GM10266 (cell line): ENCODE data around the gene DOCK6.

Experiments used
- DNase-seq: peaks from one replicate; pipeline ENCODE4 v3.0.0; 2012; ENCODE audit errors: extremely low spot score
- TF ChIP-seq, protein P1 (sequence below): IDR thresholded peaks from 2 replicates; pipeline ENCODE4 v1.5.1; 2012; ENCODE audit warnings: mild to moderate bottlenecking, low read depth; ENCODE audit not compliant: control insufficient read depth, insufficient read depth; ENCODE audit errors: missing control alignments

Gene DOCK6

DNA sequence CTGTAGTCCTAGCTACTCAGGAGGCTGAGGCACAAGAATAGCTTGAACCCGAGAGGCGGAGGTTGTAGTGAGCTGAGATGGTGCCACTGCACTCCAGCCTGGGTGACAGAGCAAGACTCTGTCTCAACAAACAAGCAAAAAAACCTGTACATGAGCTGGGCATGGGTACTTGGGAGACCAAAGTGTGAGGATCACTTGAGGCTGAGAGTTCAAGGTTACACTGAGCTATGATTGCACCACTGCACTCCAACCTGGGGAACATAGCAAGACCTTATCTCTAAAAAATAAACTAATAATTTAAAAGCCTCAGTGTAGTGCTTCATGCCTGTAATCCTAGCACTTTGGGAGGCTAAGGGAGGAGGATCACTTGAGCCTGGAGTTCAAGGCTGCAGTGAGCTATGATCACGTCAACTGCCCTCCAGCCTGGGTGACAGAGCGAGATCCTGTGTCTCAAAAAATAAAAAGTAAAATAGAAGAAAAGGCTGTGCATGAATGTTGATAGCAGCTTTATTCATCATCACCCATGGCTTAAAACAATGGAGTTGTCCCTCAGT lies 12.3 kb upstream of the DOCK6 start:
- TF ChIP-seq, protein P1, sequence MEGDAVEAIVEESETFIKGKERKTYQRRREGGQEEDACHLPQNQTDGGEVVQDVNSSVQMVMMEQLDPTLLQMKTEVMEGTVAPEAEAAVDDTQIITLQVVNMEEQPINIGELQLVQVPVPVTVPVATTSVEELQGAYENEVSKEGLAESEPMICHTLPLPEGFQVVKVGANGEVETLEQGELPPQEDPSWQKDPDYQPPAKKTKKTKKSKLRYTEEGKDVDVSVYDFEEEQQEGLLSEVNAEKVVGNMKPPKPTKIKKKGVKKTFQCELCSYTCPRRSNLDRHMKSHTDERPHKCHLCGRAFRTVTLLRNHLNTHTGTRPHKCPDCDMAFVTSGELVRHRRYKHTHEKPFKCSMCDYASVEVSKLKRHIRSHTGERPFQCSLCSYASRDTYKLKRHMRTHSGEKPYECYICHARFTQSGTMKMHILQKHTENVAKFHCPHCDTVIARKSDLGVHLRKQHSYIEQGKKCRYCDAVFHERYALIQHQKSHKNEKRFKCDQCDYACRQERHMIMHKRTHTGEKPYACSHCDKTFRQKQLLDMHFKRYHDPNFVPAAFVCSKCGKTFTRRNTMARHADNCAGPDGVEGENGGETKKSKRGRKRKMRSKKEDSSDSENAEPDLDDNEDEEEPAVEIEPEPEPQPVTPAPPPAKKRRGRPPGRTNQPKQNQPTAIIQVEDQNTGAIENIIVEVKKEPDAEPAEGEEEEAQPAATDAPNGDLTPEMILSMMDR = no peak
- no peak for DNase-seq

DNA sequence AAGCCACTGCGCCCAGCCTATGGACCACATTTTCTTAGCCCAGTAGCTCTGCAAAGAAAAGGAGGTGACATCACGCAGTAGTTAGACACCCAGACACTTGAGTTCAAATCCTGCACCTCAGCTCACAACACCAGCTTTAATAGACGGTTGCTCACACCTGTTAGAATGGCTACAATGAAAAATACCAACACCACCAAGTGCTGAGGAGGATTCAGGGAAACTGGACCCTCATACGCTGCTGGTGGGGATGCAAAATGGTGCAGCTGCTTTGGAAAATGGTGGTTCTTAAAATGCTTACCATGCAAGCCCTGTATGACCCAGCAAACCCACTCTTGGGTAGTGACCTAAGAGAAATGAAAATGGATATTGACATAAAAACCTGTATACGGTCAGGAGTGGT lies 11.7 kb upstream of the DOCK6 start:
- TF ChIP-seq, protein P1 = no peak
- no peak for DNase-seq

DNA sequence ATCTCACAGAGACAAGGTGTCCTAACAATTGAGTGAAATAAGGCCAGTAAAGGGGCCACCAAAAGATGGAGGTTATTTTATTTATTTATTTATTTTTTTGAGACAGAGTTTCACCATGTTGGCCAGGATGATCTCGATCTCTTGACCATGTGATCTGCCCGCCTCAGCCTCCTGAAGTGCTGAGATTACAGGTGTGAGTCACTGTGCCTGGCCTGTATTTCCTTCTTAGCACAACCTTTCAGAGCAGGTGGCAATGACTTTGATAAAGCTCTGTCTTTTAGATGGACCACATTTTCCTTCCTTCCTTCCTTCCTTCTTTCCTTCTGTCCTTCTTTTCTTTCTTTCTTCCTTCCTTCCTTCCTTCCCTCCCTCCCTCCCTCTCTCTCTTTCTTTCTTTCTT lies 11.0 kb upstream of the DOCK6 start:
- TF ChIP-seq, protein P1 = no peak
- DNase-seq = no peak

DNA sequence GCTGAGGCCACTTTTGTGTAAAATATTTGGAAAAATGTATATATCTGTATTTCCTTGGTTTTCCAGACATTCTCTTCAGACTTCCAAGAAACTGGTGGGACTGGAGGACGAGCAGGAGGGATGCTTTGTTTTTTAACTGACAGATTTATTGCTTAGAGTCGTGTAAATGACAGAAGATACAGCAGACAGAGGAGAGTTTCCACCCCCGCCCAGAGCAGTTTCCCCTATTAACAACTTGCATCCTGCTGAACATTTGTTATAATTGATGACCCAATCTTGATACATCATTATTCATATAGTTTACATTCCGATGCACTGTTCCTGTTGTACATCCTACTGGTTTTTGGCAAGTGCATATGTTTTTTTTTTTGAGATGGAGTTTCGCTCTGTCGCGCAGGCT lies 7.1 kb upstream of the DOCK6 start:
- DNase-seq = no peak
- TF ChIP-seq, protein P1 = no peak

DNA sequence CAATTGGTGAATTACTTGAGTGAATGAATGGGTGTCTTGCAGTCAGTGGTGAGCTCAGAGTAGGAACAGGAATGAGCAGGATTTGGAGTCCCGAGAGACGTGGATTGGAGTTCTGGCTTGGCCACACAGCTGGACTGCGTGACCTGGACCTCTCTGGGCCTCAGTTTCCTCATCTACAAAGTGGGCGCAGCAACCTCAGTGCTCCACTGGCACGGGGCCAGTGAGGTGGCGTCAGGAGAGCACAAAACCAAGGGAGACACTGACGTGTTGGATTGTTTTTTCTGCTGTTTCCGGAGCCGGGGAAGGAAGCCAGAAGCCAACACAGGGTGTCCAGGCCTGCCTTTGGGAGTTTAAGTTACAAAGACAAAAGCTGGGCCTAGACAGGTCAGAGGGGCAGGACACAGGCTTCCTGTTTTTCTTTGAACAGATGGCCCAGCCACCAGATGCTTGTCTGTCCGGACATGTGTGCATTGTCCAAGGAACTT lies 6.5 kb upstream of the DOCK6 start:
- TF ChIP-seq, protein P1 = no peak
- no peak for DNase-seq

DNA sequence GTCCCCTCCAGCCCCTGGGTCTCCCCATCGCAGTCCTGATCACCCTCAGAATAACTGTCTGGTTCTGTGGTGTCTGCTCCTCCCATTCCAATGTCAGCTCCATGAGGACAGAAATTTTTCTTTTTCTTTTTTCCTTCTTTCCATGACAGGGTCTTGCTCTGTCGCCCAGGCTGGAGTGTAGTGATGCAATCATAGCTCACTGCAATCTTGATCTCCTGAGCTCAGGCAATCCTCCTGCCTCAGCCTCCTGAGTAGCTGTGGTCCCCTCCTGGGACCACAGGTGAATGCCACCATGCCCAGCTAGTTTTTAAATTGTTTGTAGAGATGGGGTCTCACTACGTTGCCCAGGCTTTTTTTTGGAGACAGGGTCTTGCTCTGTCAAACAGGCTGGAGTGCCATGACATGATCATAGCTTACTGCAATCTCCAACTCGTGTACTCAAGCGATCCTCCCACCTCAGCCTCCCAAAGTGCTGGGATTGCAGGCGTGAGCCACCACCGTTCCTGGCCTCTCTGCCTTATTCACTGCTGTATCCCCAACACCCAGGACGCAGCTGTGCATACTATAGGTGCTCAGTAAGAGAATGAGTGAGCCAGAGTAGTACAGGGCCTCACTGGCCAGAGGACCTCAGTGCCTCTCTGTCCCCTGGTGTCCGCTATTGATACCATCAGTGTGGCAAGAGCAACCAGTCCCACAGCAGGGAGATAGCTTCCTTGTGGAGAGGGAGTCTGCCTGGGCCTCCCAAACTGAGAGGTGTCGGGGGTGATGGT lies 5.2 kb upstream of the DOCK6 start:
- TF ChIP-seq, protein P1 = no peak
- DNase-seq = no peak

DNA sequence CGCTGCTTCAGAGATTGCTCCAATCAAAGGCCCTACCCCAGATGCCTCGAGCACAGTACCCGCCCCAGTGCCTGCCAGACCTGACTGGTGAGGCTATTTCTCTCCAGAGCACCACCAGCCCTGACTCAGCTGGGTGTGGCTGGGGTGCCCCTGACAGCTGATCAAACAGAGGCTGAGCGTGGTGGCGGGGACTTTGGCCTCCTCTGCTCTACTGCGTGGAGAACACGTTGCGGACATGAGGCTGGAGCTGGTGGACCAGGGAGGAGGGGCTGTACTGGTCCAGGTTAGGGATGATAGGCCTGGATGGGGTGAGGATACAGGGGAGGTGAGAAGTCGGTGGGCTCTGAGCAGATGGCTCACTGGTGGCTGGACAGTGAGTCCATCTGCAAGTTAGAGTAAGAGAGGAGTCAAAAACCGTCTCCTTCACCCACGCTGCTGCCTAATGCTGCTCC lies 3.5 kb upstream of the DOCK6 start:
- TF ChIP-seq, protein P1 = no peak
- no peak for DNase-seq
